Effector memory CD4-positive, alpha-beta T cell (primary cell): ENCODE measurements around the gene SLX1A.
"Not testable (repeated sequence)": the region's sequence is repeated elsewhere in the genome, so short reads cannot be mapped to it uniquely, and the experiment has no call there.

ENCODE experiments used
- DNase-seq, 3 donors: peaks; one replicate each; pipeline ENCODE4 v3.0.0-alpha.2; 2020
- H3K27ac ChIP-seq: 2 replicates; pipeline ENCODE4 v1.7.0; 2013; ENCODE audit warnings: mild to moderate bottlenecking, low read length, moderate library complexity; ENCODE audit not compliant: insufficient read depth, poor library complexity, severe bottlenecking
- H3K27me3 ChIP-seq: replicated peaks from 2 replicates; pipeline ENCODE4 v1.7.0; 2013; ENCODE audit warnings: mild to moderate bottlenecking, low read length; ENCODE audit not compliant: insufficient read depth, control insufficient read depth, poor library complexity, severe bottlenecking
- H3K36me3 ChIP-seq: 2 replicates; pipeline ENCODE4 v1.7.0; 2013; ENCODE audit warnings: mild to moderate bottlenecking, low read length, moderate library complexity; ENCODE audit not compliant: control insufficient read depth, insufficient read depth
- H3K4me1 ChIP-seq: 2 replicates; pipeline ENCODE4 v1.7.0; 2013; ENCODE audit warnings: low read length, mild to moderate bottlenecking; ENCODE audit not compliant: control insufficient read depth, insufficient read depth, poor library complexity, severe bottlenecking
- H3K4me3 ChIP-seq: 2 replicates; pipeline ENCODE4 v1.7.0; 2013; ENCODE audit warnings: low read length, low read depth, mild to moderate bottlenecking; ENCODE audit not compliant: insufficient read depth, poor library complexity, severe bottlenecking
- H3K9me3 ChIP-seq: 2 replicates; pipeline ENCODE4 v1.7.0; 2013; ENCODE audit warnings: mild to moderate bottlenecking, low read length, moderate library complexity; ENCODE audit not compliant: control insufficient read depth

The SLX1A gene

DNA sequence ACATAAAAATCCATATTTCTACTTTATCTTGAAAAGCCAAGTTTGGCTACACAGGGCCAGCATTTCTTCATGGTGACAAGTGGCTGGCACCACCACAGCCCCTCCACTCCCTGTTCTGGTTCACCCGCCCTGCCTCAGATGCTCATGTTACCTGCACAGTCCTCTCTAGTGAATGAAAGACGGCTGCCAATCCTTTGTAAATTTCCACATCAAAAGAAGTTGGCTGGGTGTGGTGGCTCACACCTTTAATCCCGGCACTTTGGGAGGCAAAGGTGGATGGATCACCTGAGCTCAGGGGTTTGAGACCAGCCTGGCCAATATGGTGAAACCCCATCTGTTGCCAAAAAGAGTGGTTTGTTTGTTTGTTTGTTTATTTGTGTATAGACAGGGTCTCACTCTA lies 30.1 kb upstream of the SLX1A start:
- DNase-seq: no peak
- H3K4me1 ChIP-seq: peaks cover 4% of the 10 kb centered on the region

DNA sequence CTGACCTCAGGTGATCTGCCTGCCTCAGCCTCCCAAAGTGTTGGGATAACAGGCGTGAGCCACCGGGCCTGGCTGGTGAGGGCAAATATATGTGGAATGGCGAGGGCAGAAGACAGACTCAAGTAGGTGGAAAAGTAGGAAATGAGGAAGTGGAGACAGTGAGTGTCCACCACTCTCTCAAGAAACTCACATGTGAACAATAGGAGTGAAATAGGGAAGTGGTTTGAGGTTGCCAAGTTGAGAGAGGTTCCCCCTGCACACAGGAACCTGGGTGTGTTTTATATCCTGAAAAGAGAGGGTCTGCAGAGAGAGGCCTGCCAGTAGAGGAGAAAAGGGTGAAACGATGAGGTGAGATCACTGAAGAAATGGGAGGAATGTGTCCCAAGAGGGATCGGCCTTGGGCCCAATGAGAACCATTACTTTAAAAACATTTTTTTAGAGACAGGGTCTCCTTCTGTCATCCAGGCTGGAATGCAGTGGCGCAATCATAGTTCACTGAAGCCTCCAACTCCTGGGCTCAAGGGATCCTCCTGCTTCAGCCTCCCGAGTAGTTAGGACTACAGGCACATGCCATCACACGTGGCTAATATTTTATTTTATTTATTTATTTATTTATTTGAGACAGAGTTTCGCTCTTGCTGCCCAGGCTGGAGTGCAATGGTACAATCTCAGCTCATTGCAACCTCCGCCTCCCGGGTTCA lies 27.3 kb upstream of the SLX1A start:
- Histone ChIP-seq H3K9me3 (no peaks in the 10 kb centered on the region), H3K27ac (no peak overlapping the region), H3K27me3 (no peaks in the 10 kb centered on the region), H3K36me3 (no peaks in the 10 kb centered on the region), H3K4me3 (no peak overlapping the region), H3K4me1 (peaks cover 4% of the 10 kb centered on the region)
- no peak for DNase-seq

More for the DNA sequence above, 30.1 kb upstream of the SLX1A start:
- Histone ChIP-seq H3K27ac (no peak overlapping the region), H3K9me3 (no peaks in the 10 kb centered on the region), H3K4me3 (no peak overlapping the region), H3K36me3 (no peaks in the 10 kb centered on the region), H3K27me3 (no peaks in the 10 kb centered on the region)

DNA sequence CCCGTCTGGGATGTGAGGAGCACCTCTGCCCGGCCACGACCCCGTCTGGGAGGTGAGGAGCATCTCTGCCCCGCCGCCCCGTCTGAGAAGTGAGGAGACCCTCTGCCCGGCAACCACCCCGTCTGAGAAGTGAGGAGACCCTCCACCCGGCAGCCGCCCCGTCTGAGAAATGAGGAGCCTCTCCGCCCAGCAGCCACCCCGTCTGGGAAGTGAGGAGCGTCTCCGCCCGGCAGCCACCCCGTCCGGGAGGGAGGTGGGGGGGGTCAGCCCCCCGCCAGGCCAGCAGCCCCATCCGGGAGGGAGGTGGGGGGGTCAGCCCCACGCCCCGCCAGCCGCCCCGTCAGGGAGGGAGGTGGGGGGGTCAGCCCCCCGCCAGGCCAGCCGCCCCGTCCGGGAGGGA lies 24.9 kb upstream of the SLX1A start:
- H3K4me1 ChIP-seq, H3K9me3 ChIP-seq, DNase-seq, H3K27ac ChIP-seq, H3K27me3 ChIP-seq, H3K36me3 ChIP-seq, H3K4me3 ChIP-seq: not testable (repeated sequence)

DNA sequence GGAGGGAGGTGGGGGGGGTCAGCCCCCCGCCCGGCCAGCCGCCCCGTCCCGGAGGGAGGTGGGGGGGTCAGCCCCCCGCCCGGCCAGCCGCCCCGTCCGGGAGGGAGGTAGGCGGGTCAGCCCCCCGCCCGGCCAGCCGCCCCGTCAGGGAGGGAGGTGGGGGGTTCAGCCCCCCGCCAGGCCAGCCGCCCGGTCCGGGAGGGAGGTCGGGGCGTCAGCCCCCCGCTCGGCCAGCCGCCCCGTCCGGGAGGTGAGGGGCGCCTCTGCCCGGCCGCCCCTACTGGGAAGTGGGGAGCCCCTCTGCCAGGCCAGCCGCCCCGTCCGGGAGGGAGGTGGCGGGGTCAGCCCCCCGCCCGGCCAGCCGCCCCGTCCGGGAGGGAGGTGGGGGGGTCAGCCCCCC lies 24.3 kb upstream of the SLX1A start:
- not testable (repeated sequence) for DNase-seq, H3K9me3 ChIP-seq, H3K36me3 ChIP-seq, H3K27me3 ChIP-seq, H3K4me3 ChIP-seq, H3K4me1 ChIP-seq, H3K27ac ChIP-seq

DNA sequence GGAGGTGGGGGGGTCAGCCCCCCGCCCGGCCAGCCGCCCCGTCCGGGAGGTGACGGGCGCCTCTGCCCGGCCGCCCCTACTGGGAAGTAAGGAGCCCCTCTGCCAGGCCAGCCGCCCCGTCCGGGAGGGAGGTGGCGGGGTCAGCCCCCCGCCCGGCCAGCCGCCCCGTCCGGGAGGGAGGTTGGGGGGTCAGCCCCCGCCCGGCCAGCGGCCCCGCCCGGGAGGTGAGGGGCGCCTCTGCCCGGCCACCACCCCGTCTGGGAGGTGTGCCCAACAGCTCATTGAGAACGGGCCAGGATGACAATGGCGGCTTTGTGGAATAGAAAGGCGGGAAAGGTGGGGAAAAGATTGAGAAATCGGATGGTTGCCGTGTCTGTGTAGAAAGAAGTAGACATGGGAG lies 23.5 kb upstream of the SLX1A start:
- not testable (repeated sequence) for DNase-seq, H3K27ac ChIP-seq, H3K9me3 ChIP-seq, H3K36me3 ChIP-seq, H3K27me3 ChIP-seq, H3K4me3 ChIP-seq, H3K4me1 ChIP-seq

DNA sequence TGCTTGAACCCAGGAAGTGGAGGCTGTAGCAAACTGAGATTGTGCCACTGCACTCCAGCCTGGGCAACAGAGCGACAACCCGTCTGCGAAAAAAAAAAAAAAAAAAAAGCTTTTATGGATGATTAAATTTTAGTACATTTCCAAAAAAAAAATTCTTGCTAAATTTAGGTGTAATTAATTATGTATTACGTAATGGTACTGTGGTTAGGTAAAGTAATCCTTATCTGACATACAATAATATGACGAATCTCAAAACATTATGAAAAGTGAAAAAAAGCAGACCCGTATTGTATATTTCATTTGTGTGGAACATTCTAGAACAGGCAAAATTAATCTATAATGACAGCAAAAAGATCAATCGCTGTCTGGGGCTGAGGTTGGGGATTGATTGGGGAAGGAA lies 20.6 kb upstream of the SLX1A start:
- Histone ChIP-seq H3K4me3 (no peak overlapping the region), H3K9me3 (no peaks in the 10 kb centered on the region), H3K27me3 (no peaks in the 10 kb centered on the region), H3K36me3 (no peaks in the 10 kb centered on the region), H3K4me1 (no peaks in the 10 kb centered on the region), H3K27ac (no peak overlapping the region)
- no peak for DNase-seq

DNA sequence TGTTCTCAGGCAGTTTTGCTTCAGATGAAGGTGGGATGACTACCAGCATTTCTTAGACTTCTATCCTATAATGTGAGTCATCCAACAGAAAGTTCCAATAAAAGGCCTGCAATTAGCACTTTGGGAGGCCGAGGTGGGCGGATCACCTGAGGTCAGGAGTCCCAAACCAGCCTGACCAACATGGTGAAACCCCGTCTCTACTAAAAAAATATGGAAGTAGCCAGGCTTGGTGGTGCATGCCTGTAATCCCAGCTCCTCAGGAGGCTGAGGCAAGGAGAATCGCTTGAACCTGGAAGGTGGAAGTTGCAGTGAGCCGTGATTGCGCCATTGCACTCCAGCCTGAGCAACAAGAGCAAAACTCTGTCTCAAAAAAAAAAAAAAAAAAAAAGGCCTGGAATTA lies 16.8 kb upstream of the SLX1A start:
- H3K4me1 ChIP-seq, H3K4me3 ChIP-seq, DNase-seq, H3K27me3 ChIP-seq, H3K27ac ChIP-seq, H3K36me3 ChIP-seq, H3K9me3 ChIP-seq: not testable (repeated sequence)

DNA sequence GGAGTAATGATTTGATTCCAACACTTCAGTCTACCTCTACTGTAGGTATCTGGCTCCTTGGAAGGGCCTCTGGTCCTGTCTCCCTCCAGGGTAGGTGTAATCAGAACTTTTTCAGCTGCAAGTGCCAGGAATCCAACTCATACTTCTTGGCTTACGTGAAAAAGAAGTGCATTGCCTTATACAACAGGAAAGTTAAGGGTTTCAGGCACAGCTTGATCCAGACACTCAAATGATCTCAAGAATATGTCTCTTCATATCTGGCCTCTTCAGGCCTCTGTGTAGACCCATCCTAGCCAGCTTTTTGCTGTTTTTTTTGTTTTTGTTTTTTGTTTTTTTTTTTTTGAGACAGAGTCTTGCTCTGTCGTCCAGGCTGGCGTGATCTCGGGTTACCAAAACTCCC lies 14.5 kb upstream of the SLX1A start:
- Histone ChIP-seq H3K9me3 (no peaks in the 10 kb centered on the region), H3K27me3 (no peaks in the 10 kb centered on the region), H3K4me1 (no peaks in the 10 kb centered on the region), H3K4me3 (no peak overlapping the region), H3K27ac (no peak overlapping the region), H3K36me3 (peaks cover 2% of the 10 kb centered on the region)
- no peak for DNase-seq

DNA sequence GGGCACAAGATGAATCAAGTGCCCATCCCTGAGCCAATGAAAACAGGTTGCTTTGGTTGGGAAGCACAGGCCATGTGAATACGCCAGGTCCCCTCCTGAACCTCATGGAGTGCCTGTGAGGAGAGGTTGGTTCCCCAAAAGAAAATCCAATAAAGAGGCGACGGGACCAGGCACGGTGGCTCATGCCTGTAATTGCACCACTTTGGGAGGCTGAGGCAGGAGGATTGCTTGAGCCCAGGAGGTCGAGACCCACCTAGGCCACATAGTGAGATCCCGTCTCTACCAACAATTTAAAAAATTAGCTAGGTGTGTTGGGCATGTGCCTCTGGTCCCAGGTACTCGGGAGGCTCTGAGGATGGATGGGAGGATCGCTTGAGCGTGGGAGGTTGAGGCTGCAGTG lies 13.7 kb upstream of the SLX1A start:
- Histone ChIP-seq H3K4me3 (no peak overlapping the region), H3K9me3 (no peaks in the 10 kb centered on the region), H3K27ac (no peak overlapping the region), H3K36me3 (peaks cover 4% of the 10 kb centered on the region), H3K27me3 (no peaks in the 10 kb centered on the region), H3K4me1 (no peaks in the 10 kb centered on the region)
- no peak for DNase-seq

DNA sequence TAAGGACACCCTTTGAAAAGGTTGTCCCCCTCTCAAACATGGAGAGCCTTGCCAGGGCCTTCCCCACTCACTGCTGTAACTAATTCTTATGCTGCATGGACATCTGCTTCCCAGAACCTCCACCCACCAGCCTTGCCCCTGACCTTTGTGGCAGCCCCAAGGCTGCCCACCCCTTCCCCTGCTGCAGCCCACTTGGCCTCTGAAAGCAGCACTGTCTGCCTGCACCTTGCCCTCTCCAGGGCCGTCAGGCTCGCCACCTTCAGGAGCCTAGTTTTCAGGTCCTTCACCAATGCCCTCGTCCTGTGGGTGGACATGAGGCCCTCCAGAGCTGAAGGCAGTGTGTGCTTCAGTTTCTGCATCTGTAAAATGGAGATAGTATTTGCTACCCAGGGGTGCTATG lies 12.9 kb upstream of the SLX1A start:
- H3K9me3 ChIP-seq: no peaks in the 10 kb centered on the region
- H3K4me1 ChIP-seq: peaks cover 7% of the 10 kb centered on the region
- no peak overlapping the region for H3K27ac ChIP-seq
- peaks cover 5% of the 10 kb centered on the region for H3K36me3 ChIP-seq
- H3K4me3 ChIP-seq: no peak overlapping the region
- no peaks in the 10 kb centered on the region for H3K27me3 ChIP-seq
- no peak for DNase-seq
